HepG2 (cell line): ENCODE results near the gene FLAD1. TPM values are rescaled to one million over a fixed set of nuclear protein-coding genes. Genes with fewer than 3 reads are reported as not detected.

Experiments used
- AGO1 ChIP-seq: fragments of 200-400 bp; formaldehyde crosslinking; IDR thresholded peaks from 2 replicates; pipeline ENCODE4 v1.6.1; 2017; ENCODE audit warnings: mild to moderate bottlenecking, low read depth, low read length, moderate library complexity; ENCODE audit not compliant: poor library complexity, severe bottlenecking
- CBX1 ChIP-seq: IDR thresholded peaks from one replicate; pipeline ENCODE4 v1.6.1; 2016; ENCODE audit warnings: antibody characterized with exemption, low read depth
- FOXA1 ChIP-seq, 2 experiments: fragments of 450-650 bp in 1 of 2; sonication (generic) in 1 of 2; formaldehyde crosslinking in 1 of 2; IDR thresholded peaks; 2 replicates each; pipeline versions ENCODE4 v1.4.0 to v1.6.1; 2016 to 2020; ENCODE audit warnings: missing genetic modification reagents in 1 of 2
- HNRNPLL ChIP-seq: fragments of 200-400 bp; formaldehyde crosslinking; IDR thresholded peaks from 2 replicates; pipeline ENCODE4 v1.6.1; 2017; ENCODE audit warnings: mild to moderate bottlenecking, low read depth, low read length; ENCODE audit not compliant: poor library complexity, severe bottlenecking
- KLF15 ChIP-seq: sonication (generic); formaldehyde crosslinking; IDR thresholded peaks from 2 replicates; pipeline ENCODE4 v1.8.1; 2023; ENCODE audit warnings: borderline replicate concordance, mild to moderate bottlenecking, inconsistent platforms, missing genetic modification reagents, mixed read lengths
- MEIS1 ChIP-seq: sonication (generic); formaldehyde crosslinking; IDR thresholded peaks from 2 replicates; pipeline ENCODE4 v1.9.0; 2021; ENCODE audit warnings: mild to moderate bottlenecking, missing genetic modification reagents, moderate library complexity, borderline replicate concordance
- ONECUT2 ChIP-seq: sonication (generic); formaldehyde crosslinking; IDR thresholded peaks from 2 replicates; pipeline ENCODE4 v1.4.0; 2020; ENCODE audit warnings: missing genetic modification reagents
- PLSCR1 ChIP-seq: sonication (generic); formaldehyde crosslinking; IDR thresholded peaks from 2 replicates; pipeline ENCODE4 v1.5.0; 2020; ENCODE audit warnings: missing genetic modification reagents, mild to moderate bottlenecking, borderline replicate concordance
- POLR2AphosphoS5 ChIP-seq: IDR thresholded peaks from 2 replicates; pipeline ENCODE4 v1.6.1; 2012; ENCODE audit warnings: low read depth, low read length
- SIX1 ChIP-seq: sonication (generic); formaldehyde crosslinking; IDR thresholded peaks from 2 replicates; pipeline ENCODE4 v1.4.0; 2020; ENCODE audit warnings: missing genetic modification reagents, borderline replicate concordance
- SKIL ChIP-seq: sonication (generic); formaldehyde crosslinking; IDR thresholded peaks from 2 replicates; pipeline ENCODE4 v1.8.0; 2022; ENCODE audit warnings: missing genetic modification reagents, mild to moderate bottlenecking, moderate library complexity, borderline replicate concordance
- ZFP36L2 ChIP-seq: sonication (generic); formaldehyde crosslinking; IDR thresholded peaks from 2 replicates; pipeline ENCODE4 v1.4.0; 2020; ENCODE audit warnings: missing genetic modification reagents
- ZIK1 ChIP-seq: sonication (generic); formaldehyde crosslinking; IDR thresholded peaks from 2 replicates; pipeline ENCODE4 v1.5.0; 2020; ENCODE audit warnings: mild to moderate bottlenecking, low read depth, missing genetic modification reagents, borderline replicate concordance
- ZNF263 ChIP-seq: sonication (generic); formaldehyde crosslinking; IDR thresholded peaks from 2 replicates; pipeline ENCODE4 v1.4.0; 2020; ENCODE audit warnings: missing genetic modification reagents
- ZNF367 ChIP-seq: sonication (generic); formaldehyde crosslinking; IDR thresholded peaks from 2 replicates; pipeline ENCODE4 v1.4.0; 2020; ENCODE audit warnings: missing genetic modification reagents, borderline replicate concordance
- ZNF530 ChIP-seq: sonication (generic); formaldehyde crosslinking; IDR thresholded peaks from 2 replicates; pipeline ENCODE4 v1.5.0; 2020; ENCODE audit warnings: low read depth, mild to moderate bottlenecking, missing genetic modification reagents
- ZNF589 ChIP-seq: sonication (generic); formaldehyde crosslinking; conservative IDR thresholded peaks from 2 replicates; pipeline ENCODE4 v1.8.0; 2022; ENCODE audit warnings: mild to moderate bottlenecking, moderate library complexity, missing genetic modification reagents
- ZNF629 ChIP-seq: sonication (generic); formaldehyde crosslinking; conservative IDR thresholded peaks from 2 replicates; pipeline ENCODE4 v1.5.0; 2020; ENCODE audit warnings: missing genetic modification reagents
- ZXDC ChIP-seq: sonication (generic); formaldehyde crosslinking; IDR thresholded peaks from 2 replicates; pipeline ENCODE4 v1.5.0; 2020; ENCODE audit warnings: mild to moderate bottlenecking, missing genetic modification reagents
- polyA plus RNA-seq, 8 experiments: library from polyadenylated mRNA; depleted of rRNA in 3 of 8; stranded (reverse) in 7 of 8; unstranded in 1 of 8; fragments of >200 nt; fragmentation: Illumina TruSeq in 4 of 8; extraction: Trizol in 4 of 8; gene quantifications; 2 replicates each; pipeline versions ENCODE4 v1.2.1 to v1.2.3, GENCODE V29; 2011 to 2016; ENCODE audit warnings: low read depth in 4 of 8, missing spikeins in 1 of 8, mixed read lengths in 1 of 8; ENCODE audit not compliant: insufficient read depth in 1 of 8
- total RNA-seq, 5 experiments: library from RNA; depleted of rRNA; stranded (reverse); fragments of >200 nt; fragmentation: Illumina TruSeq; extraction: Trizol; gene quantifications; 2 replicates each; pipeline ENCODE4 v1.2.3, GENCODE V29; 2016; ENCODE audit warnings: low read depth in 1 of 5
- TF ChIP-seq, protein P1 (sequence below): sonication (generic); formaldehyde crosslinking; IDR thresholded peaks from 2 replicates; pipeline ENCODE4 v1.5.1; 2020; ENCODE audit warnings: mild to moderate bottlenecking, missing genetic modification reagents, moderate library complexity

FLAD1 gene
- total and polyA plus RNA-seq, 2 of the 13 experiments (the other 11 are each of a cell fraction or from before 2014, with no cell fraction given) = 25.9 to 32.8 TPM

DNA sequence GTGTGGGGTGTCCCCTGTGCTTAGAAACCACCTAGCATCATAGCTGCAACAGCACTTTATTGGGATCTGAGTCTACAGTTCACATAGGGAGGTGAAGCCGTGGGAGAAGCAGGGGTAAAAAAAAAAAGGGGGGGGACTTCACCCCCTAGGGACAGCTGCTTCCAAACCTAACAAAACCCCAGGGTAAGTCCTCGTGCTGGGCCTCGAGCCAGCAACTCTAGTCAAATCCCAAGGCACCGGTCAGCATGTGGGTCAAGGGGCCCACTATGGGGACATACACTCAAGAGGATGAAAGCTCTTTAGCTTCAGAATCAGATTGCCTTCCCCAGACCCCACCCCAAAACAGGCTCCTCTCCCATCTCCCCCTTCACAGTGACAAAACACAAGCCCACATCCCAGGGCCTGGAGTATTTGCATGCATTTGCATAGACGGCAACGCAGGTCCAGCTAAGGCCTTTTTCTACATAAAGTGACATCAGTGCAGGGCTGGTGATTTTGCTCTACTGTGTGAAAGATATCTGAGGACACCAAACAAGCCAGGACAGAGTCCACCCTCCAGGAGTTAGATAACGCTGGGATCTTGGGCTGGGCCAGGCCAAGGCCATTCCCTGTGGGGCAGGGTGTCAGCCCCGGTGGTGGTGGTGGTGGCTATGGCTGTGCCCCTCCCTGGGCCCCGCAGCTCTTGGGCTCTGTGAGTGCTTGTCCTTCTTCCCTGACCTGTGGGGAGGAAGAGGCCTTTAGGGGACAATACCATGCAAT is 38.6 kb upstream of the FLAD1 start (continued):
- TF ChIP-seq AGO1 (no peak), SKIL (CRISPR knock-in tag) (peak; percentile 65; the same call in 1 of the 2 replicates), ZNF629 (CRISPR knock-in tag) (0 out of 2 replicates have a peak, but pooled peaks have one; percentile 31), MEIS1 (CRISPR knock-in tag) (no peak), PLSCR1 (no peak; the same call in 1 of the 2 replicates), HNRNPLL (no peak), FOXA1 (IDR thresholded peaks at IDR 0.05) (no peak), FOXA1 (CRISPR knock-in tag; IDR thresholded peaks at IDR 0.05) (peak; percentile 37; the same call in 1 of the 2 replicates), KLF15 (CRISPR knock-in tag) (no peak), ZFP36L2 (CRISPR knock-in tag) (no peak), CBX1 (no peak), ZNF367 (CRISPR knock-in tag) (no peak), ZNF589 (no peak), ZIK1 (CRISPR knock-in tag) (no peak), ZXDC (CRISPR knock-in tag) (no peak; the same call in 1 of the 2 replicates), ONECUT2 (CRISPR knock-in tag) (no peak), POLR2AphosphoS5 (no peak; the same call in 1 of the 2 replicates), ZNF263 (0 out of 2 replicates have a peak, but pooled peaks have one; percentile 46), ZNF530 (no peak), SIX1 (CRISPR knock-in tag) (peak; percentile 30; the same call in 1 of the 2 replicates)
- TF ChIP-seq, protein P1, sequence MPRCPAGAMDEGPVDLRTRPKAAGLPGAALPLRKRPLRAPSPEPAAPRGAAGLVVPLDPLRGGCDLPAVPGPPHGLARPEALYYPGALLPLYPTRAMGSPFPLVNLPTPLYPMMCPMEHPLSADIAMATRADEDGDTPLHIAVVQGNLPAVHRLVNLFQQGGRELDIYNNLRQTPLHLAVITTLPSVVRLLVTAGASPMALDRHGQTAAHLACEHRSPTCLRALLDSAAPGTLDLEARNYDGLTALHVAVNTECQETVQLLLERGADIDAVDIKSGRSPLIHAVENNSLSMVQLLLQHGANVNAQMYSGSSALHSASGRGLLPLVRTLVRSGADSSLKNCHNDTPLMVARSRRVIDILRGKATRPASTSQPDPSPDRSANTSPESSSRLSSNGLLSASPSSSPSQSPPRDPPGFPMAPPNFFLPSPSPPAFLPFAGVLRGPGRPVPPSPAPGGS (CRISPR knock-in tag) = peak; percentile 59; the same call in 1 of the 2 replicates
